H9 (cell line): Measurements from ENCODE around the gene HIPK2. TPM values are rescaled to one million over a fixed set of nuclear protein-coding genes. Genes with fewer than 3 reads are reported as not detected.

Experiments
- DNase-seq: peaks from one replicate; pipeline ENCODE4 v3.0.0-alpha.2; 2017
- H2AFZ ChIP-seq: one replicate; pipeline ENCODE4 v1.6.1; 2013; ENCODE audit warnings: mild to moderate bottlenecking, low read length, control low read depth, moderate library complexity
- H2AK5ac ChIP-seq: 2 replicates; pipeline ENCODE4 v1.6.1; 2013; ENCODE audit warnings: low read length, control low read depth, mixed read lengths; ENCODE audit not compliant: insufficient read length
- H2BK120ac ChIP-seq: one replicate; pipeline ENCODE4 v1.6.1; 2013; ENCODE audit warnings: low read depth, mild to moderate bottlenecking, low read length, control low read depth, inconsistent platforms; ENCODE audit not compliant: poor library complexity, severe bottlenecking
- H2BK12ac ChIP-seq: 2 replicates; pipeline ENCODE4 v1.6.1; 2013; ENCODE audit warnings: low read length, control low read depth, mixed read lengths, low read depth; ENCODE audit not compliant: insufficient read length
- H2BK15ac ChIP-seq: 2 replicates; pipeline ENCODE4 v1.6.1; 2013; ENCODE audit warnings: low read depth, low read length, control low read depth
- H2BK20ac ChIP-seq: one replicate; pipeline ENCODE4 v1.6.1; 2013; ENCODE audit warnings: low read depth, mild to moderate bottlenecking, low read length, control low read depth, inconsistent platforms; ENCODE audit not compliant: poor library complexity, severe bottlenecking
- H2BK5ac ChIP-seq: 2 replicates; pipeline ENCODE4 v1.6.1; 2013; ENCODE audit warnings: low read length, control low read depth, mixed read lengths; ENCODE audit not compliant: insufficient read length
- H3K14ac ChIP-seq: 2 replicates; pipeline ENCODE4 v1.6.1; 2013; ENCODE audit warnings: low read length, control low read depth; ENCODE audit not compliant: insufficient read depth
- H3K18ac ChIP-seq: 2 replicates; pipeline ENCODE4 v1.6.1; 2013; ENCODE audit warnings: low read depth, mild to moderate bottlenecking, mixed read lengths, low read length, control low read depth; ENCODE audit not compliant: insufficient read length
- H3K23ac ChIP-seq: 2 replicates; pipeline ENCODE4 v1.6.1; 2013; ENCODE audit warnings: low read length, control low read depth, mixed read lengths, low read depth; ENCODE audit not compliant: insufficient read length
- H3K23me2 ChIP-seq: 2 replicates; pipeline ENCODE4 v1.6.1; 2013; ENCODE audit warnings: low read depth, mild to moderate bottlenecking, mixed read lengths, low read length, control low read depth; ENCODE audit not compliant: insufficient read length, poor library complexity, severe bottlenecking
- H3K27ac ChIP-seq: 2 replicates; pipeline ENCODE4 v1.5.1; 2013; ENCODE audit warnings: low read length, control low read depth, mixed read lengths, low read depth; ENCODE audit not compliant: insufficient read length
- H3K27me3 ChIP-seq: 2 replicates; pipeline ENCODE4 v1.6.1; 2013; ENCODE audit warnings: low read length, control low read depth, inconsistent platforms; ENCODE audit not compliant: insufficient read depth
- H3K4ac ChIP-seq: 2 replicates; pipeline ENCODE4 v1.6.1; 2013; ENCODE audit warnings: low read depth, mild to moderate bottlenecking, control low read depth, inconsistent platforms, low read length, moderate library complexity
- H3K4me1 ChIP-seq: 2 replicates; pipeline ENCODE4 v1.6.1; 2013; ENCODE audit warnings: low read length, control low read depth, inconsistent platforms; ENCODE audit not compliant: insufficient read depth
- H3K4me2 ChIP-seq: 2 replicates; pipeline ENCODE4 v1.6.1; 2013; ENCODE audit warnings: low read length, control low read depth, mixed read lengths; ENCODE audit not compliant: insufficient read length, insufficient read depth
- H3K56ac ChIP-seq: 2 replicates; pipeline ENCODE4 v1.6.1; 2013; ENCODE audit warnings: low read depth, mild to moderate bottlenecking, mixed read lengths, low read length, control low read depth; ENCODE audit not compliant: insufficient read length
- H3K79me1 ChIP-seq: 2 replicates; pipeline ENCODE4 v1.6.1; 2013; ENCODE audit warnings: low read depth, mild to moderate bottlenecking, moderate library complexity, low read length, control low read depth, inconsistent platforms; ENCODE audit not compliant: insufficient read depth, poor library complexity, severe bottlenecking
- H3K79me2 ChIP-seq: 2 replicates; pipeline ENCODE4 v1.6.1; 2013; ENCODE audit warnings: low read length, control low read depth, inconsistent platforms; ENCODE audit not compliant: insufficient read depth
- H3K9ac ChIP-seq: 2 replicates; pipeline ENCODE4 v1.6.1; 2013; ENCODE audit warnings: low read length, control low read depth, mixed read lengths; ENCODE audit not compliant: insufficient read length; ENCODE audit errors: extremely low read depth
- H3K9me3 ChIP-seq: one replicate; pipeline ENCODE4 v1.6.1; 2013; ENCODE audit warnings: low read depth, low read length, inconsistent platforms; ENCODE audit not compliant: control insufficient read depth
- H3T11ph ChIP-seq: one replicate; pipeline ENCODE4 v1.6.1; 2013; ENCODE audit warnings: mild to moderate bottlenecking, low read length, control low read depth, inconsistent platforms
- H4K20me1 ChIP-seq: one replicate; pipeline ENCODE4 v1.6.1; 2013; ENCODE audit not compliant: control insufficient read depth, insufficient read length, insufficient read depth
- H4K5ac ChIP-seq: 2 replicates; pipeline ENCODE4 v1.6.1; 2013; ENCODE audit warnings: low read depth, mild to moderate bottlenecking, mixed read lengths, low read length, control low read depth; ENCODE audit not compliant: insufficient read length
- H4K8ac ChIP-seq: replicated peaks from 2 replicates; pipeline ENCODE4 v1.6.1; 2013; ENCODE audit warnings: low read length, control low read depth, mixed read lengths, low read depth; ENCODE audit not compliant: insufficient read length
- H4K91ac ChIP-seq: 2 replicates; pipeline ENCODE4 v1.6.1; 2013; ENCODE audit warnings: low read depth, mild to moderate bottlenecking, moderate library complexity, mixed read lengths, low read length, control low read depth; ENCODE audit not compliant: insufficient read length
- H3K27ac Mint-ChIP-seq, 3 experiments: 2 replicates in 2 of 3; 3 replicates in 1 of 3; pipeline ENCODE4 v1.8.0; 2020 to 2021; ENCODE audit warnings: mixed read lengths in 3 of 3, mild to moderate bottlenecking in 1 of 3, moderate library complexity in 1 of 3
- H3K27me3 Mint-ChIP-seq: 2 replicates; pipeline ENCODE4 v1.8.0; 2021; ENCODE audit warnings: low read depth, mild to moderate bottlenecking, moderate library complexity, mixed read lengths
- H3K36me3 Mint-ChIP-seq, 3 experiments: 2 replicates in 2 of 3; 3 replicates in 1 of 3; pipeline ENCODE4 v1.8.0; 2020 to 2021; ENCODE audit warnings: low read depth in 3 of 3, mixed read lengths in 3 of 3; ENCODE audit not compliant: insufficient read depth in 1 of 3
- H3K4me1 Mint-ChIP-seq, 2 experiments: 2 replicates each; pipeline ENCODE4 v1.8.0; 2020; ENCODE audit warnings: mixed read lengths in 2 of 2
- H3K4me3 Mint-ChIP-seq, 2 experiments: 2 replicates in 1 of 2; 3 replicates in 1 of 2; pipeline ENCODE4 v1.8.0; 2020 to 2021; ENCODE audit warnings: mild to moderate bottlenecking in 2 of 2, mixed read lengths in 2 of 2, moderate library complexity in 1 of 2
- H3K9me3 Mint-ChIP-seq, 2 experiments: 2 replicates in 1 of 2; 3 replicates in 1 of 2; pipeline ENCODE4 v1.8.0; 2020; ENCODE audit warnings: mild to moderate bottlenecking in 2 of 2, mixed read lengths in 2 of 2, moderate library complexity in 1 of 2
- CTCF ChIP-seq: fragments of 200-600 bp; sonication (generic); conservative IDR thresholded peaks from 3 replicates; pipeline ENCODE4 v1.8.0; 2021; ENCODE audit warnings: antibody characterized with exemption, mild to moderate bottlenecking
- WGBS: extraction: QIAGEN DNeasy Blood & Tissue Kit; methylation state at CpG from one replicate; pipeline ENCODE4 v1.1.7; 2013; ENCODE audit warnings: missing lambda C conversion rate, low lambda C conversion rate, mixed read lengths; ENCODE audit not compliant: insufficient read length; ENCODE audit errors: extremely low coverage; 5-methylcytosine and 5-hydroxymethylcytosine counted together
- total RNA-seq: library from RNA; stranded (reverse); gene quantifications from 2 replicates; pipeline ENCODE4 v1.2.1, GENCODE V29; 2021

HIPK2 gene
- total RNA-seq, 1 experiment from 2014 or later, result 21.9 TPM

- Histone ChIP-seq H2BK12ac (no peak overlapping the region), H3K9ac (no peak overlapping the region), H3K9me3 (no peaks in the 10 kb centered on the region), H4K8ac (no peak overlapping the region), H2AFZ (no peak overlapping the region), H4K20me1 (no peaks in the 10 kb centered on the region), H3K27ac (no peak overlapping the region), H3T11ph (no peak overlapping the region), H2BK20ac (no peak overlapping the region), H3K4me1 (no peaks in the 10 kb centered on the region), H3K23me2 (no peaks in the 10 kb centered on the region), H3K23ac (no peak overlapping the region), H3K18ac (no peak overlapping the region), H3K56ac (no peak overlapping the region), H2BK5ac (no peak overlapping the region), H3K79me1 (no peaks in the 10 kb centered on the region), H3K79me2 (no peaks in the 10 kb centered on the region), H3K4ac (no peak overlapping the region), H4K5ac (no peak overlapping the region), H2BK120ac (no peak overlapping the region), H3K14ac (no peak overlapping the region), H2BK15ac (no peak overlapping the region), H3K4me2 (no peak overlapping the region), H4K91ac (no peak overlapping the region), H3K27me3 (no peaks in the 10 kb centered on the region), H2AK5ac (no peak overlapping the region)
- Mint-ChIP-seq H3K9me3 (peaks cover 0 to 3% of the 10 kb centered on the region in 2 experiments; a peak in 2 of 5 replicates), H3K36me3 (no peaks in the 10 kb centered on the region; a peak in 1 of 7 replicates), H3K4me1 (peaks cover 12 to 22% of the 10 kb centered on the region in 2 experiments), H3K27ac (no peak overlapping the region), H3K4me3 (no peak overlapping the region; a peak in 1 of 5 replicates), H3K27me3 (no peaks in the 10 kb centered on the region)
- no peak for TF ChIP-seq CTCF
- WGBS, result no CpG with 5 or more reads among the region's 6 CpGs
- no peak for DNase-seq
Measured at GRCh38 chr7:139673762-139674161, 104.0 kb downstream of the HIPK2 start.
